H4 (cell line): ENCODE results near the gene DMPK. TPM values are rescaled to one million over a fixed set of nuclear protein-coding genes. Genes with fewer than 3 reads are reported as not detected.
A peak's percentile ranks its signal among the peaks of the same experiment; 100 is the strongest.
"Not testable (repeated sequence)": the region's sequence is repeated elsewhere in the genome, so short reads cannot be mapped to it uniquely, and the experiment has no call there.

Source experiments
- DNase-seq: peaks from one replicate; pipeline ENCODE4 v3.0.0-alpha.2; 2015; ENCODE audit warnings: low spot score
- total RNA-seq: library from RNA; depleted of rRNA; stranded (reverse); fragments of >200 nt; shearing (Covaris generic); gene quantifications from 2 replicates; pipeline ENCODE4 v1.2.3, GENCODE V29; 2014

The DMPK gene
- total RNA-seq, 1 experiment from 2014 or later: 2.2 TPM

DNA sequence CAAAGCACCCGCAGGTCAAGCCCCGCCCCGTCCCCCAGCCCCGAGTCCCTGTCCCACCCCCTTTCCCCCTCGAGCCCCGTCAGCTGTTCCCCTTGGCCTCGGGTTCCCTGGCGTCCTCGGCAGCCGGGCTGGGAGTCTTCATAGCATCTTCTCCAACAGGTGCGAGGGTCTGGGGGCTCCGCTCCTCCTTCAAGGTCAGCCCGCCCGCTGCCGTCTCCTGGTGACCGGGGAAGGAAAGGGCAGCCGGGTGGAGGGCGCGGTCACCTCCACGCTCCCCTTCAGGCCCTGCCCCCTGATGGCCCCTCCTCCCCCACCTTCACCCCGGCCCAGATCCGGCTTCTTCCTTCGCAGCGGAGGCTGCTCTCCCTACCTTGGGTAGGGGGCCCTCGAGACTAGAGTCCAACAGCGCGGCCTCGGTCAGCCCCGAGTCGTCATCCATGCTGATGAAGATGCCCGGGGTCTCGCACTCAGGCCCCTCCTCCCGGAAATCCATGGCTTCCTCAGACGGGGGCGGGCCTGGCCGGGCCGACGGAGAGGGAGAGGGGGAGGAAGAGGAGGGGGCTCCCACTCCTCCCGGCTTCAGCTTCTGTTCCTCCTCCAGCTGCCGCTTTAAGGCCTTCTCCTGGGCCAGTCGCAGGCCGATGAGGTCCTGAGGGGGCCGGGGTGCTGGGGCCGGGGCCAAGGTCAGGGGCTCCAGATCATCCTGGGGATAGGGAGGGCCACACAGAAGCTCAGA lies 33.4 kb upstream of the DMPK start:
- no peak for DNase-seq

DNA sequence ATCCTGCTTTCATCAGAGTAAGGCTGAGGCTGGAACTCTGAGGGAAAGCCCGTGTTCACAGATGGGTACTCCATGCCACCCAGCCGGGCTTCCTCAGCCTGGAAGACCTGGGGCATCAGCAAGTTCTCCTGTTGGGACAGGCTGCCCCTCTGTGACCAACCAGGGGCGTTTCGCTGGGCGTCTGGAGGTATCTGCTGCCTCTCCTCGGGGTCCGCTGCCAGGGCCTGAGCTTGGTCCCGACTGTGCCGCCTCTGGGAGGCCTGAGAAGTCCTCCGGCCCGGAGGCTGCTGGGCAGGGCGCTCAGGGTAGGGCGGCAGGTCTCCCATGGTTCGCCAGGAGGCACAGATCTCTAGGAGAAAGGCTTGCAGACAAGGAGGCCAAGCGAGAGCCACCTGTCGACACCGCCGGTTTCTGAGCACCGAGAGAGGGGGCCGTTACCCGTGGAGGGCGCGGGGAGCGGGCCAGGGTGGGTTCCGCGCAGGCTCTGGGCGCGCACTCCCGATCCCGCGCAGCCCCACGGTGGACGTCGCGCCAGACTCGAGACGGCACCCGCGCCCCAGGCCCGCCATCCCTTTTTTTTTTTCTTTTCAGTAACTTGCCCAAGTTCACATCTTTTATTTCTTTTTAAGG lies 32.7 kb upstream of the DMPK start, which contains the start of gene RSPH6A:
TSS of gene RSPH6A (minus strand) at position 458 of the 630 bp plus-strand sequence. CDS start at position 326, 132 bp downstream.
- DNase-seq: no peak

GRCh38 chr19:45814166-45814780 lies 32.0 kb upstream of the DMPK start:
- no peak for DNase-seq

- no peak for DNase-seq
Observed at GRCh38 chr19:45812297-45812696, 30.0 kb upstream of the DMPK start.

- peak; percentile 43 for DNase-seq
Observed at GRCh38 chr19:45809643-45810159, 27.4 kb upstream of the DMPK start.

DNA sequence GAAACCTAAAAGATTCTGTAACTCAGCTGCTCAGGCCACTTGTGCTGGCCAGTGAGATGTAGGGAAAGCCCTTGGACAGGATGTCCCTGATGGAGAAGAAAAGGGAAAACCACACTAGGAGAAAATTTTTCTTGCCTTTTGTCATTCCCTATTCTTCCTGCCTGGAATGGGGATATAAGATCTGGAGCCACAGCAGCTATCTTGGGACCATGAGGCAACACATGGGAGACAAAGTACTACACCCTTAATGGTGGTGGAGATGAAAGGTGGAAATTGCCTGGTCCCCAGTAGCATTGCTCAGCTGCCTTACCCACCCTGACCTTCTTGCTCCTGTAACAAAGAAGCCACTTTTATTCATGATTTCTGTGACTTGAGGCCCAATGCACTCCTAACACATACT lies 23.4 kb upstream of the DMPK start:
- no peak for DNase-seq

- no peak for DNase-seq
Observed at GRCh38 chr19:45804959-45805230, 22.6 kb upstream of the DMPK start.

- no peak for DNase-seq
Observed at GRCh38 chr19:45804140-45804958, 22.1 kb upstream of the DMPK start.

DNA sequence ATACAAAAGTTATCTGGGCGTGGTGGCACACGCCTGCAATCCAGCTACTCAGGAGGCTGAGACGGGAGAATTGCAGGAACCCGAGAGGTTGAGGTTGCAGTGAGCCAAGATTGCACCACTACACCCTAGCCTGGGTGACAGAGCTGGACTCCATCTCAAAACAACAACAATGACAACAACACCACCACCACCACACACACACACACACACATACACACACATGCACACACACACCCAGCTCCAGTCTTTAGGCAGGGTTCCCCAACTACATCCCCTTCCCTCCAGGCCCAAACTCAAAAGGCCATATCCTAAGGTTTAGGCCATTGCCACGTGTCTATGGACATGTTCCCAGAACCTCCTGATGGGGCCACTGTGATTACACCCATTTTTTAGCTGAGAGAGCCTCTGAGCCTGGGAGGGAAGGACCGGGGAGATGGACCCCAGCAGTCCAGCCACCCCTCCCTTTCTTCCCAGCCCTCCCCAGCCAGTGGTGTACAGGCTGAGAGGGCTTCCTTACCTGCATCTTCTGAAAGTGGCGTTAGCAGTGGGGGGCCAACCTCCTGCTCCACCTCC lies 19.4 kb upstream of the DMPK start:
- DNase-seq: no peak

DNA sequence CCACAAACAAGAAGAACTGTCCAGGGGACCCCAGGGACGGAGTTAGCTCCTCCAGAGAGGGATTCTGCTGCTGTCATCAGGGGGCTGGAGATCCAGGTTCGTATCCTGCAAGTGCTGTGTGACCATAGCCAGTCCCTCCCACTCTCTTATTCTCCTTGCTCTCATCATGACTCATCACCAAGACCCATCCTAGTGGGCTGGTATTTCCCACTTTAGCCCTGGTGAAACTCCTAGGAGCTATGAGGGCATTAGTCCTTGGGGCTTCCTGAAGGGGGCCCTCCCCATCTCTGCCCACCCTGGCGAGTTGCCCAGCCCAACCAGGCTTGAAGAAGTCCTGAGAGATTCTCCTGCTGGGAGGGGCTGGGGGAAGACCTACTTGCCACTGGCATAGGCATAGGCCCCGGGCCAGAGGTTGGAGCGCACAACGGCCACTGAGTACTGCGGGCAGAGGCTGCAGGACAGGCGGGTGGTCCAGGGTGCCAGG lies 17.8 kb upstream of the DMPK start:
- peak; percentile 44 for DNase-seq

DNA sequence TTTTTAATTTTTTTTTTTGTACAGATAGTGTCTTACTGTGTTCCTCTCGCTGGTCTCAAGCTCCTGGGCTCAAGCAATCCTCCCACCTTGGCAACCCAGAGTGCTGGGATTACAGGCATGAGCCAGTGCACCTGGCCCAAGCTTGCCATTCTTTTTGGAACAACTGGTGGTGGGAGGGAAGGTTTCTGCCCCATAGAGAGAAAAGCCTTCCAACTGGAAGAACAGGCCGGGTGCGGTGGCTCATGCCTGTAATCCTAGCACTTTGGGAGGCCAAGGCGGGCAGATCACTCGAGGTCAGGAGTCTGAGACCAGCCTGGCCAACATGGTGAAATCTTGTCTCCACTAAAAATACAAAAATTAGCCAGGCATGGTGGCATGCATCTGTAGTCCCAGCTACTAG lies 17.3 kb upstream of the DMPK start:
- not testable (repeated sequence) for DNase-seq

GRCh38 chr19:45798995-45799517 lies 16.8 kb upstream of the DMPK start:
- DNase-seq: peak; percentile 47

- no peak for DNase-seq
Observed at GRCh38 chr19:45794627-45795026, 12.3 kb upstream of the DMPK start.

GRCh38 chr19:45793876-45794275 lies 11.6 kb upstream of the DMPK start:
- no peak for DNase-seq

GRCh38 chr19:45793178-45793564 lies 10.9 kb upstream of the DMPK start:
- DNase-seq: no peak

- peak; percentile 92 for DNase-seq
Observed at GRCh38 chr19:45792470-45793177, 10.3 kb upstream of the DMPK start, which contains the start of gene DMWD. Gene DMWD, minus strand, starts transcription at chr19:45792845. Its CDS starts 89 bp downstream, at chr19:45792756.

DNA sequence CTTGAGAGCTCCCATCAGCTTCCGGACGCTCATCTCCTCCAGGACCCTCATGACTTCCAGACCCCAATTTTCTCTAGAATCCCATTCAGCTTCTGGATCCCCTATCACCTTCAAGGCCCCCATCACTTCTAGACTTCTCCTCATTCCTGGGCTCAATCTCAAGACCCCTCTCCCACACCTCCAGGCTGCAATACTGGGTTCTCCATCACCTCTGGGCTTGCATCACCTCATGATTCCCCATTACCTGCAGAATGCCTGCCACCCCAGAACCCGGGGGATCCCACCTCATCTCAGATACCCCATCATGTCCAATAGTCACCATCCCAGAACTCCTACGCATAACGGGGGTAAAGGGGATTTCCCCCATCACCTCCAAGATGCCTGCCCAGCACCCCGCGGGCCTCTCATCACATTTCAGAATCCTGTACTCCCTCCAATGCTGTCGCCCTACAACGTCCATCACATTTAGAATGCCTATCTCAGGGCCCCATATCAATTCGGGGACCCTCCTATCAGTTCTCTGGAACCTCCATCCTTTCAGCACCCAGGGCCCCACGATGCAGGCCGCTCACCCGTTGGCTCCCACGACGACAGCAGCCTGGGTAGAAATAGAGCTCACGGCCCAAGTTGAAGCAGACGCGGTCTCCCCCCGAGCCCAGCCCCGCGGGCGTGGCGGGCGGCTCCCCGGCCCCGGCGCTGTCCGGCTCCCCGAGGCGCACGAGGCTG lies 9.6 kb upstream of the DMPK start:
- no peak for DNase-seq

- DNase-seq: no peak
Observed at GRCh38 chr19:45790942-45791341, 8.7 kb upstream of the DMPK start.

- no peak for DNase-seq
Observed at GRCh38 chr19:45789035-45789786, 6.9 kb upstream of the DMPK start.
